ENCODE data around the gene GMCL1. TPM values are rescaled to one million over a fixed set of nuclear protein-coding genes. Genes with fewer than 3 reads are reported as not detected.

The GMCL1 gene
- total RNA-seq, 1 experiment from 2014 or later: 63.8 TPM

GRCh38 chr2:69914950-69915945, 85.8 kb downstream of the GMCL1 start, which contains the start of gene MXD1:
Gene MXD1 (plus strand): TSS chr2:69915109. CDS start chr2:69915331, 222 bp downstream.
- Mint-ChIP-seq H3K4me1 (ENCODE audit: low read depth, unreplicated experiment) (peaks cover 27% of the 10 kb centered on the region), H3K4me3 (ENCODE audit: low read depth, unreplicated experiment) (peak within 1 kb of the TSS; percentile 76), H3K9me3 (ENCODE audit: low read depth, unreplicated experiment) (no peaks in the 10 kb centered on the region), H3K36me3 (ENCODE audit: insufficient read depth, unreplicated experiment) (peaks cover 62% of the 10 kb centered on the region), H3K27me3 (ENCODE audit: unreplicated experiment) (no peaks in the 10 kb centered on the region), H3K27ac (ENCODE audit: unreplicated experiment) (peak within 1 kb of the TSS; percentile 98)
- BruUV-seq (replicated peaks): no TSS peak
- TF ChIP-seq CTCF (IDR thresholded peaks at IDR 0.05; ENCODE audit: unreplicated experiment): no peak
- DNase-seq: no peak
- CTCF ChIA-PET: interaction anchor here (0.7 to 4.1 kb wide), 13 partner anchors 18 to 379 kb away, joined by 3 to 32 read pairs (median 6); partner anchors contain the start of genes C2orf42 and SNRPG
- intact Hi-C loops (cut with micrococcal nuclease; ENCODE audit: unreplicated experiment): loop anchor here (2.0 to 5.0 kb wide), 3 partner anchors 188 to 378 kb away; partner anchors contain the start of gene SNRPG

DNA sequence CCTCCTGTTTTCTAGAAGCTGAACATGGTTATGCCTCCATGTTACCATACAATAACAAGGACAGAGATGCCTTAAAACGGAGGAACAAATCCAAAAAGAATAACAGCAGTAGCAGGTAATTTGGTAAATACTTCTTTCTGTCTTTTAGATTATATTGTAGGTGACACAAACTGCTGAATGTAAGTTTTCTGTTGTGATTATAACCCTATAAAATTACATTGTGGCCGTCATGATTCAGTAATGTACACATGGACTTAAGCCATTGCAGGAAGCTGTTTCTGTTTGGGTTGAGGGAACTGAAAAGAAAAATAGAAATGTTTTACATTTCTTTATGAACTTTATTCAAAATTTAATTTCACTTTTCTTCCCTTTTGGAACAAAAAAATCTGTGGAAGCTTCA, 86.6 kb downstream of the GMCL1 start:
- intact Hi-C loops (cut with micrococcal nuclease; ENCODE audit: unreplicated experiment): no loop called here
- no peak for TF ChIP-seq CTCF (IDR thresholded peaks at IDR 0.05; ENCODE audit: unreplicated experiment)
- DNase-seq: no peak
- Mint-ChIP-seq H3K4me3 (ENCODE audit: low read depth, unreplicated experiment) (peak overlapping the region; percentile 76), H3K27ac (ENCODE audit: unreplicated experiment) (peak overlapping the region; percentile 17), H3K27me3 (ENCODE audit: unreplicated experiment) (no peaks in the 10 kb centered on the region), H3K4me1 (ENCODE audit: low read depth, unreplicated experiment) (peaks cover 27% of the 10 kb centered on the region), H3K36me3 (ENCODE audit: insufficient read depth, unreplicated experiment) (peaks cover 66% of the 10 kb centered on the region), H3K9me3 (ENCODE audit: low read depth, unreplicated experiment) (no peaks in the 10 kb centered on the region)
- CTCF ChIA-PET: interaction anchor here (0.6 kb wide), 1 partner anchor 14 kb away, joined by 3 read pairs; no protein-coding TSS in a partner anchor
- BruUV-seq (replicated peaks): TSS peak; percentile 37

- CTCF ChIA-PET: interaction anchor here (0.7 to 1.0 kb wide), 2 partner anchors 153 to 193 kb away, joined by 3 read pairs; no protein-coding TSS in a partner anchor
- Mint-ChIP-seq H3K4me3 (ENCODE audit: low read depth, unreplicated experiment) (peak overlapping the region; percentile 76), H3K9me3 (ENCODE audit: low read depth, unreplicated experiment) (no peaks in the 10 kb centered on the region), H3K27me3 (ENCODE audit: unreplicated experiment) (no peaks in the 10 kb centered on the region), H3K4me1 (ENCODE audit: low read depth, unreplicated experiment) (peaks cover 23% of the 10 kb centered on the region), H3K36me3 (ENCODE audit: insufficient read depth, unreplicated experiment) (peaks cover 60% of the 10 kb centered on the region), H3K27ac (ENCODE audit: unreplicated experiment) (peak overlapping the region; percentile 93)
- no TSS peak for BruUV-seq (replicated peaks)
- intact Hi-C loops (cut with micrococcal nuclease; ENCODE audit: unreplicated experiment): no loop called here
- TF ChIP-seq CTCF (IDR thresholded peaks at IDR 0.05; ENCODE audit: unreplicated experiment): no peak
- no peak for DNase-seq
Observed at GRCh38 chr2:69917852-69918251, 88.4 kb downstream of the GMCL1 start.

GRCh38 chr2:69918401-69918800, 88.9 kb downstream of the GMCL1 start:
- CTCF ChIA-PET: interaction anchor here (0.7 to 1.0 kb wide), 2 partner anchors 153 to 194 kb away, joined by 3 read pairs; no protein-coding TSS in a partner anchor

More at GRCh38 chr2:69918401-69918800, 88.9 kb downstream of the GMCL1 start:
- intact Hi-C loops (cut with micrococcal nuclease; ENCODE audit: unreplicated experiment): no loop called here
- peak overlapping the region; percentile 76 for H3K4me3 Mint-ChIP-seq (ENCODE audit: low read depth, unreplicated experiment)
- DNase-seq: no peak
- BruUV-seq (replicated peaks): no TSS peak
- H3K4me1 Mint-ChIP-seq (ENCODE audit: low read depth, unreplicated experiment): peaks cover 18% of the 10 kb centered on the region
- H3K27me3 Mint-ChIP-seq (ENCODE audit: unreplicated experiment): no peaks in the 10 kb centered on the region
- no peaks in the 10 kb centered on the region for H3K9me3 Mint-ChIP-seq (ENCODE audit: low read depth, unreplicated experiment)
- H3K36me3 Mint-ChIP-seq (ENCODE audit: insufficient read depth, unreplicated experiment): peaks cover 55% of the 10 kb centered on the region
- H3K27ac Mint-ChIP-seq (ENCODE audit: unreplicated experiment): peak overlapping the region; percentile 93
- TF ChIP-seq CTCF (IDR thresholded peaks at IDR 0.05; ENCODE audit: unreplicated experiment): no peak

Data from Calu3 (cell line).